Endothelial cell of umbilical vein (primary cell): ENCODE measurements around the gene OXNAD1. TPM values are rescaled to one million over a fixed set of nuclear protein-coding genes. Genes with fewer than 3 reads are reported as not detected.

Experiments used
- BruUV-seq: library from RNA; stranded (reverse); fragments of 400-500 nt; replicated peaks from 2 replicates; lab custom pipeline; 2021; lab: Mats Ljungman, UMichigan
- CTCF ChIA-PET: fragments of 300-600, 350-600 bp; sonication (Branson Sonifier 250); formaldehyde crosslinking; loops from one replicate; lab custom pipeline; 2021; ENCODE audit warnings: antibody characterized with exemption, inconsistent platforms; lab: Charles Lee
- POLR2A ChIA-PET: fragments of 300-600, 350-600 bp; sonication (Branson Sonifier 250); formaldehyde crosslinking; loops from one replicate; lab custom pipeline; 2021; ENCODE audit warnings: antibody characterized with exemption, inconsistent platforms; lab: Charles Lee
- DNase-seq: peaks from one replicate; pipeline ENCODE4 v3.0.0-alpha.2; 2011; ENCODE audit warnings: low read depth, low spot score
- FAIRE-seq: peaks from 2 replicates; lab custom pipeline; 2011; peaks lifted over from hg19 to GRCh38; lab: Jason Lieb, UNC
- H2AFZ ChIP-seq: 2 replicates; pipeline ENCODE4 v1.6.0; 2012; ENCODE audit warnings: low read depth, low read length, control low read depth, inconsistent platforms
- H3K27ac ChIP-seq: 2 replicates; pipeline ENCODE4 v1.5.1; 2011; ENCODE audit warnings: low read depth, mild to moderate bottlenecking, control low read depth, low read length, moderate library complexity; ENCODE audit not compliant: insufficient read depth
- H3K27me3 ChIP-seq, 2 experiments: 2 replicates each; pipeline versions ENCODE4 v1.6.0 to v1.6.1; 2011; ENCODE audit warnings: low read length in 2 of 2, mixed read lengths in 1 of 2; ENCODE audit not compliant: control insufficient read depth in 2 of 2, insufficient read depth in 2 of 2
- H3K36me3 ChIP-seq, 2 experiments: 2 replicates in 1 of 2; 3 replicates in 1 of 2; pipeline ENCODE4 v1.5.1; 2011; ENCODE audit warnings: low read length in 2 of 2, mild to moderate bottlenecking in 1 of 2, moderate library complexity in 1 of 2; ENCODE audit not compliant: control insufficient read depth in 2 of 2, insufficient read depth in 2 of 2; ENCODE audit errors: extremely low read depth in 1 of 2
- H3K4me1 ChIP-seq: 3 replicates; pipeline ENCODE4 v1.5.1; 2011; ENCODE audit warnings: mild to moderate bottlenecking, low read length; ENCODE audit not compliant: control insufficient read depth, insufficient read depth; ENCODE audit errors: extremely low read depth
- H3K4me2 ChIP-seq: 2 replicates; pipeline ENCODE4 v1.6.1; 2011; ENCODE audit warnings: low read length, control low read depth, mixed read lengths; ENCODE audit not compliant: insufficient read depth
- H3K4me3 ChIP-seq, 3 experiments: fragments of 200-600 bp in 1 of 3; sonication (generic), shearing (Covaris generic) in 1 of 3; replicated peaks in 1 of 3; 2 replicates each; pipeline ENCODE4 v1.5.1; 2011 to 2016; ENCODE audit warnings: control low read depth in 3 of 3, low read length in 3 of 3, mild to moderate bottlenecking in 2 of 3, inconsistent platforms in 1 of 3, low read depth in 1 of 3, moderate library complexity in 1 of 3; ENCODE audit not compliant: insufficient read depth in 1 of 3
- H3K79me2 ChIP-seq: 2 replicates; pipeline ENCODE4 v1.6.0; 2012; ENCODE audit warnings: low read length, inconsistent platforms; ENCODE audit not compliant: control insufficient read depth, insufficient read depth
- H3K9ac ChIP-seq: replicated peaks from 2 replicates; pipeline ENCODE3; 2011; ENCODE audit warnings: low read length, control low read depth; ENCODE audit not compliant: insufficient read depth; ENCODE audit errors: extremely low read depth
- H3K9me1 ChIP-seq: replicated peaks from 3 replicates; pipeline ENCODE4 v1.6.0; 2011; ENCODE audit warnings: mild to moderate bottlenecking, low read length; ENCODE audit not compliant: control insufficient read depth, insufficient read depth; ENCODE audit errors: extremely low read depth
- H3K9me3 ChIP-seq: replicated peaks from 2 replicates; pipeline ENCODE4 v1.5.1; 2012; ENCODE audit warnings: low read length, inconsistent platforms; ENCODE audit not compliant: control insufficient read depth, insufficient read depth
- H4K20me1 ChIP-seq: replicated peaks from 2 replicates; pipeline ENCODE3; 2011; ENCODE audit warnings: mild to moderate bottlenecking, low read length; ENCODE audit not compliant: control insufficient read depth, insufficient read depth; ENCODE audit errors: extremely low read depth
- EZH2 ChIP-seq: IDR thresholded peaks from 2 replicates; pipeline ENCODE4 v1.6.1; 2012; ENCODE audit warnings: borderline replicate concordance, low read depth, mild to moderate bottlenecking, moderate library complexity, low read length, inconsistent platforms; ENCODE audit not compliant: severe bottlenecking
- FOS ChIP-seq: IDR thresholded peaks from 2 replicates; pipeline ENCODE4 v1.6.1; 2011; ENCODE audit warnings: mild to moderate bottlenecking, low read length, moderate library complexity, borderline replicate concordance; ENCODE audit not compliant: insufficient read depth
- GATA2 ChIP-seq: IDR thresholded peaks from 2 replicates; pipeline ENCODE4 v1.7.0; 2011; ENCODE audit warnings: low read depth, mild to moderate bottlenecking, moderate library complexity, mixed read lengths, low read length; ENCODE audit not compliant: insufficient read length, insufficient read depth
- JUN ChIP-seq: IDR thresholded peaks from 2 replicates; pipeline ENCODE4 v1.6.1; 2011; ENCODE audit warnings: borderline replicate concordance, low read depth; ENCODE audit not compliant: insufficient read length, insufficient read depth
- MAX ChIP-seq: IDR thresholded peaks from 2 replicates; pipeline ENCODE4 v1.6.1; 2011; ENCODE audit not compliant: insufficient read depth, insufficient read length
- MYC ChIP-seq: IDR thresholded peaks from one replicate; pipeline ENCODE4 v1.6.1; 2011; ENCODE audit warnings: mild to moderate bottlenecking, low read depth, low read length
- POLR2A ChIP-seq: IDR thresholded peaks from 2 replicates; pipeline ENCODE4 v1.6.1; 2012; ENCODE audit warnings: low read depth, mild to moderate bottlenecking, control low read depth, low read length
- POLR2AphosphoS5 ChIP-seq: IDR thresholded peaks from 2 replicates; pipeline ENCODE4 v1.6.1; 2012; ENCODE audit warnings: low read depth, mild to moderate bottlenecking, control low read depth, low read length, moderate library complexity; ENCODE audit not compliant: insufficient read depth
- dilution Hi-C: fragments of 300-500 bp; cut with MboI; formaldehyde crosslinking; loops from one replicate; pipeline ENCODE4 v1.15.0; 2019; ENCODE audit warnings: low sequenced_read_pairs; ENCODE audit not compliant: extremely low pct_ligation_motif_present
- intact Hi-C: fragments of 100-400 bp; cut with micrococcal nuclease; formaldehyde crosslinking; loops from one replicate; pipeline ENCODE4 v1.10.0; 2022
- polyA plus RNA-seq, 4 experiments: library from polyadenylated mRNA; depleted of rRNA in 3 of 4; stranded (reverse) in 3 of 4; unstranded in 1 of 4; fragments of >200 nt; gene quantifications; 2 replicates each; pipeline versions ENCODE4 v1.2.1 to v1.2.3, GENCODE V29; 2011 to 2012; ENCODE audit warnings: missing spikeins in 1 of 4
- total RNA-seq: library from RNA; stranded (reverse); gene quantifications from 2 replicates; pipeline ENCODE4 v1.2.3, GENCODE V29; 2021
- TF ChIP-seq, protein P1 (sequence below), 2 donors: IDR thresholded peaks; 1 replicate in 1 of 2; 2 replicates in 1 of 2; pipeline ENCODE4 v1.5.1; 2011; ENCODE audit warnings: low read length in 2 of 2, mild to moderate bottlenecking in 2 of 2, moderate library complexity in 2 of 2, control low read depth in 1 of 2, inconsistent platforms in 1 of 2, low read depth in 1 of 2; ENCODE audit not compliant: insufficient read depth in 1 of 2; ENCODE audit errors: extremely low read depth in 1 of 2

The OXNAD1 gene
- total and polyA plus RNA-seq, 2 donors (not counting 3 experiments of a cell fraction or from before 2014, with no cell fraction given), result 5.5 to 9.7 TPM

- Histone ChIP-seq H4K20me1 (no peaks in the 10 kb centered on the region), H3K79me2 (no peaks in the 10 kb centered on the region), H3K9me1 (no peaks in the 10 kb centered on the region), H3K4me2 (no peak overlapping the region), H3K27ac (no peak overlapping the region), H3K9me3 (no peaks in the 10 kb centered on the region), H3K4me1 (peaks cover 8% of the 10 kb centered on the region), H3K9ac (no peak overlapping the region), H2AFZ (no peak overlapping the region), H3K36me3 (peaks cover 0 to 5% of the 10 kb centered on the region in 2 experiments), H3K27me3 (no peaks in the 10 kb centered on the region), H3K4me3 (no peak overlapping the region)
- ChIA-PET CTCF (no interaction called here), POLR2A (no interaction called here)
- FAIRE-seq (no peak), DNase-seq (no peak)
- no TSS peak for BruUV-seq
- intact Hi-C loops, result no loop called here
- TF ChIP-seq MAX (no peak), FOS (no peak), JUN (no peak), MYC (no peak), POLR2A (no peak), EZH2 (no peak), POLR2AphosphoS5 (no peak), GATA2 (no peak)
- TF ChIP-seq, protein P1, sequence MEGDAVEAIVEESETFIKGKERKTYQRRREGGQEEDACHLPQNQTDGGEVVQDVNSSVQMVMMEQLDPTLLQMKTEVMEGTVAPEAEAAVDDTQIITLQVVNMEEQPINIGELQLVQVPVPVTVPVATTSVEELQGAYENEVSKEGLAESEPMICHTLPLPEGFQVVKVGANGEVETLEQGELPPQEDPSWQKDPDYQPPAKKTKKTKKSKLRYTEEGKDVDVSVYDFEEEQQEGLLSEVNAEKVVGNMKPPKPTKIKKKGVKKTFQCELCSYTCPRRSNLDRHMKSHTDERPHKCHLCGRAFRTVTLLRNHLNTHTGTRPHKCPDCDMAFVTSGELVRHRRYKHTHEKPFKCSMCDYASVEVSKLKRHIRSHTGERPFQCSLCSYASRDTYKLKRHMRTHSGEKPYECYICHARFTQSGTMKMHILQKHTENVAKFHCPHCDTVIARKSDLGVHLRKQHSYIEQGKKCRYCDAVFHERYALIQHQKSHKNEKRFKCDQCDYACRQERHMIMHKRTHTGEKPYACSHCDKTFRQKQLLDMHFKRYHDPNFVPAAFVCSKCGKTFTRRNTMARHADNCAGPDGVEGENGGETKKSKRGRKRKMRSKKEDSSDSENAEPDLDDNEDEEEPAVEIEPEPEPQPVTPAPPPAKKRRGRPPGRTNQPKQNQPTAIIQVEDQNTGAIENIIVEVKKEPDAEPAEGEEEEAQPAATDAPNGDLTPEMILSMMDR (IDR thresholded peaks at IDR 0.05; ENCODE audit: extremely low read depth in 1 of 2, insufficient read depth in 1 of 2, low read depth in 1 of 2, low read length in 2 of 2), result no peak
- dilution Hi-C loops, result no loop called here
Observed at GRCh38 chr3:16352428-16352827, 87.4 kb downstream of the OXNAD1 start.
